Adipocyte (in vitro differentiated cells): ENCODE data around the gene TMEM120B.

Experiments used
- DNase-seq: peaks from one replicate; pipeline ENCODE4 v3.0.0-alpha.2; 2015; ENCODE audit warnings: low read depth
- H3K27me3 ChIP-seq: replicated peaks from 2 replicates; pipeline ENCODE4 v1.7.0; 2013; ENCODE audit warnings: mild to moderate bottlenecking, low read length, moderate library complexity; ENCODE audit not compliant: control insufficient read depth, insufficient read depth
- H3K36me3 ChIP-seq: 2 replicates; pipeline ENCODE4 v1.7.0; 2013; ENCODE audit warnings: low read length, mild to moderate bottlenecking, moderate library complexity; ENCODE audit not compliant: control insufficient read depth, insufficient read depth, severe bottlenecking
- H3K4me1 ChIP-seq: 2 replicates; pipeline ENCODE4 v1.7.0; 2013; ENCODE audit warnings: mild to moderate bottlenecking, low read length, moderate library complexity; ENCODE audit not compliant: control insufficient read depth, insufficient read depth
- H3K4me3 ChIP-seq: 2 replicates; pipeline ENCODE4 v1.7.0; 2013; ENCODE audit warnings: mild to moderate bottlenecking, low read length, moderate library complexity
- H3K9ac ChIP-seq: 2 replicates; pipeline ENCODE4 v1.7.0; 2013; ENCODE audit warnings: mild to moderate bottlenecking, low read length, moderate library complexity
- H3K9me3 ChIP-seq: 2 replicates; pipeline ENCODE4 v1.7.0; 2013; ENCODE audit warnings: mild to moderate bottlenecking, low read length, moderate library complexity; ENCODE audit not compliant: control insufficient read depth

Gene TMEM120B

DNA sequence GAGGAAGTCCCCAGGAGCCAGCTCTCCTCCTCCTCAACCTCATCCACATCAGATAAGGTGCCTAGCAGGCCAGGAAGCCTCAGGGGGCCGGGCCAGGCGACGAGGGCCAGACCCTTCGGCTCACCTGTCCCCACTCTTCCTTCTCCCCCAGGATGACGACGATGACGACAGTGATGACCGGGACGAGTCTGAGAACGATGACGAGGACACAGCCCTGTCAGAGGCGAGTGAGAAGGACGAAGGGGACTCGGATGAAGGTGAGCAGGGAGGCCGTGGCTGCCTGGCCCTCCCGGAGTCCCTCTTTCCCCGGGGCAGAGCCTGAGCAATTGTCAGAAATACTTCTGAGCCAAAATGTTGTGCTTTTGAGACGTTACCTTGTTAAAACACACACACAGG lies 105.1 kb downstream of the TMEM120B start:
- Histone ChIP-seq H3K4me1 (peaks cover 12% of the 10 kb centered on the region), H3K4me3 (no peak overlapping the region), H3K36me3 (peaks cover 69% of the 10 kb centered on the region), H3K9me3 (no peaks in the 10 kb centered on the region), H3K27me3 (no peaks in the 10 kb centered on the region), H3K9ac (no peak overlapping the region)
- no peak for DNase-seq

DNA sequence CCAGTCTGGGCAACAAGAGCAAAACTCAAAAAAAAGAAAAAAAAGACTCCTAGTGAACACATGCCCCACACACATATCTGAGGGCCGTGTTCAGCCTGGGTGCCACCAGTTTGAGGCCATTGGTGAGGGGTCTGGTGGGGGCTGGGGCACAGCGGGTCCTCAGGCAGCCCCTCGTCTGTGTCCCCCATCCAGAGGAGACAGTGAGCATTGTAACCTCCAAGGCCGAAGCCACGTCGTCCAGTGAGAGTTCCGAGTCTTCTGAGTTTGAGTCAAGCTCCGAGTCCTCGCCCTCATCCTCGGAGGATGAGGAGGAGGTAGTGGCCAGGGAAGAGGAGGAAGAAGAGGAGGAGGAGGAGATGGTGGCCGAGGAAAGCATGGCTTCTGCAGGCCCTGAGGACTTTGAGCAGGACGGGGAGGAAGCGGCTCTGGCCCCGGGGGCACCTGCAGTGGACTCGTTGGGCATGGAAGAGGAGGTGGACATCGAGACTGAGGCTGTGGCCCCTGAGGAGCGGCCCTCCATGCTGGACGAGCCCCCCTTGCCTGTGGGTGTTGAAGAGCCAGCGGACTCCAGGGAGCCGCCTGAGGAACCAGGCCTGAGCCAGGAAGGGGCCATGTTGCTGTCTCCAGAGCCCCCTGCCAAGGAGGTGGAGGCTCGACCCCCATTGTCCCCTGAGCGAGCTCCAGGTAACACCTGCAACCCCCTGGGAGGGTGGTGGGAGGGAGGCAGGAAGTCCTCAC lies 106.8 kb downstream of the TMEM120B start:
- H3K36me3 ChIP-seq = peaks cover 80% of the 10 kb centered on the region
- no peak for DNase-seq
- H3K9ac ChIP-seq = no peak overlapping the region

DNA sequence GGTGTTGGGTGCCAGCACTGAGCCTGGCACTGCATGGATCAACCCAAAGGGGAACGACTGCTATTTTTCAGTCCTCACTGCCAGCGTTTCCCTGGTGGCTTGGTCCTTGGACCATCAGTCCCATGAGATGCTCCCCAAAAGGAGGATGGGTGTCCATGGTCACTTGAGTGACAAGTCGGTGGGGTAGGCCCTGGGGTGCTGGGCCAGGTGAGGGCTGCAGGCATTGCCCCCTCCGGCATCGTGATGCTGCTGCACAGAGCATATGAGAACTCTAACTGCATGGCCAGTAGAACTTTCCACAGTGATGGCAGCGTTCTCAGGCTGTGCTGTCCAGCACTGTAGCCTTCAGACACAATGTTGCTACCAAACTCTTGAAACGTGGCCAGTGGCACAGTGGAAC lies 107.5 kb downstream of the TMEM120B start:
- H3K27me3 ChIP-seq = no peaks in the 10 kb centered on the region
- H3K4me1 ChIP-seq = no peaks in the 10 kb centered on the region
- no peaks in the 10 kb centered on the region for H3K9me3 ChIP-seq
- no peak overlapping the region for H3K4me3 ChIP-seq
- no peak for DNase-seq
- H3K9ac ChIP-seq = no peak overlapping the region
- peaks cover 74% of the 10 kb centered on the region for H3K36me3 ChIP-seq

More for the DNA sequence above, 106.8 kb downstream of the TMEM120B start:
- Histone ChIP-seq H3K4me3 (no peak overlapping the region), H3K9me3 (no peaks in the 10 kb centered on the region), H3K4me1 (no peaks in the 10 kb centered on the region), H3K27me3 (no peaks in the 10 kb centered on the region)

DNA sequence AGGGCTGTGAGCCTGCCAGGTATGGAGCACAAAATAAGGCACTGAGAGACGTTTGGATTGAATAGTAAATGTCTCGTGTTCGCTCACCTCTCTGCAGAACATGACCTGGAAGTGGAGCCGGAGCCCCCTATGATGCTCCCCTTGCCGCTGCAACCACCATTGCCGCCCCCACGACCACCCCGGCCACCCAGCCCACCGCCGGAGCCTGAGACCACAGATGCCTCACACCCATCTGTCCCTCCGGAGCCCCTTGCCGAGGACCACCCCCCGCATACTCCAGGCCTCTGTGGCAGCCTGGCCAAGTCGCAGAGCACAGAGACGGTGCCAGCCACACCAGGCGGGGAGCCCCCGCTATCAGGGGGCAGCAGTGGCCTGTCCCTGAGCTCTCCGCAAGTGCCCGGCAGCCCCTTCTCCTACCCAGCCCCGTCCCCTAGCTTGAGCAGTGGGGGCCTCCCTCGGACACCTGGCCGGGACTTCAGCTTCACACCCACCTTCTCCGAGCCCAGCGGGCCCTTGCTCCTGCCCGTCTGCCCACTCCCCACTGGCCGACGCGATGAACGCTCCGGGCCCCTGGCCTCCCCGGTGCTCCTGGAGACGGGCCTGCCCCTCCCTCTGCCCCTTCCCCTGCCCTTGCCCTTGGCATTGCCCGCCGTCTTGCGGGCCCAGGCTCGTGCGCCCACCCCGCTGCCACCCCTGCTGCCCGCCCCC lies 110.0 kb downstream of the TMEM120B start:
- no peak overlapping the region for H3K9ac ChIP-seq
- H3K36me3 ChIP-seq = peaks cover 55% of the 10 kb centered on the region
- H3K4me3 ChIP-seq = no peak overlapping the region
- no peaks in the 10 kb centered on the region for H3K9me3 ChIP-seq
- no peaks in the 10 kb centered on the region for H3K27me3 ChIP-seq
- no peaks in the 10 kb centered on the region for H3K4me1 ChIP-seq
- DNase-seq = no peak

DNA sequence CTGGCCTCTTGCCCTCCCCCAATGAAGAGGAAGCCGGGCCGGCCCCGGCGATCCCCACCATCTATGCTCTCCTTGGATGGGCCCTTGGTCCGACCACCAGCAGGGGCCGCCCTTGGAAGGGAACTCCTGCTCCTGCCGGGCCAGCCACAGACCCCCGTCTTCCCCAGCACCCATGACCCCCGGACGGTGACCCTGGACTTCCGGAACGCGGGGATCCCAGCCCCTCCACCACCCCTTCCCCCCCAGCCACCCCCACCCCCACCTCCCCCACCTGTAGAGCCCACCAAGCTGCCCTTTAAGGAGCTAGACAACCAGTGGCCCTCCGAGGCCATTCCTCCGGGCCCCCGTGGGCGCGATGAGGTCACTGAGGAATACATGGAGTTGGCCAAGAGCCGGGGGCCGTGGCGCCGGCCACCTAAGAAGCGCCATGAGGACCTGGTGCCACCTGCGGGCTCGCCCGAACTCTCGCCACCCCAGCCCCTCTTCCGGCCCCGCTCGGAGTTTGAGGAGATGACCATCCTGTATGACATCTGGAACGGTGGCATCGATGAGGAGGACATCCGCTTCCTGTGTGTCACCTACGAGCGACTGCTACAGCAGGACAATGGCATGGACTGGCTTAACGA lies 110.7 kb downstream of the TMEM120B start:
- no peak for DNase-seq
- Histone ChIP-seq H3K36me3 (peaks cover 55% of the 10 kb centered on the region), H3K4me3 (no peak overlapping the region), H3K27me3 (no peaks in the 10 kb centered on the region), H3K9me3 (no peaks in the 10 kb centered on the region), H3K9ac (no peak overlapping the region), H3K4me1 (no peaks in the 10 kb centered on the region)

DNA sequence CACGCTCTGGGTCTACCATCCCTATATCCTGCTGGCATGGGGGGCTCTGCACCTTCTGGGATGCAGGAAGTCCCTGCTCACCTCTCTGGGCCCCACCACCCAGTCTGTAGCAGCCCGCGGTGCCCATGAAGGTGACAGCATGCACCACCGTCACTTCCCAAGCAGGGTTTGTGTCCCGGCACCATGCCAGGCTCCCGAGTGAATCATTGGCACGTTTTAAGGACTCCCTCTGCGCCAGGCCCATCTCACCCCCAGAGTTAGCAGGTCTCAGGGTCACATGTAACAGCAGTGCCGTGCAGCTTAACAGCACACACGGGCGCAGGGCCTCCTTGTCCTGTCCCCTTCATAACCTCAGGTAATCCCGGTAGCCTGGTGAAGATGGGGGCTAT lies 111.2 kb downstream of the TMEM120B start:
- peaks cover 59% of the 10 kb centered on the region for H3K36me3 ChIP-seq

DNA sequence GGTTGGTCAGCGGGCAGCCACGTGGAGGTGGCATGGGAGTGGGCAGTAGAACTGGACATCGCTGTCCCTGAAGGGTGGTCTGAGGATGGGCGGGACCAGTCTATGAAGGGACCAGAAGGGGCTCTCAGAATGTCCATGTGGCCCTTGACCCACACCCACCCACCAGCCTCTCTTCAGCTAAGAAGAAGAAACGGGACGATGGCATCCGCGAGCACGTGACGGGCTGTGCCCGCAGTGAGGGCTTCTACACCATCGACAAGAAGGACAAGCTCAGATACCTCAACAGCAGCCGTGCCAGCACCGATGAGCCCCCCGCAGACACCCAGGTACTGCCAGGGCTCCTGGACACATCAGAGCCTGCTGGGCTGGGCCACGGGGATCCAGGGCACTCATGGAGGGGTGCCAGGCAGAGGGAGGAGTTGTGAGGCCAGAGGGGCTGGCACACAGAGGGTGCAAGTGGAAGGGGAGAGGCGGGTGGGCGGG lies 112.5 kb downstream of the TMEM120B start:
- DNase-seq = no peak
- H3K36me3 ChIP-seq = peaks cover 58% of the 10 kb centered on the region
- no peaks in the 10 kb centered on the region for H3K4me1 ChIP-seq
- H3K4me3 ChIP-seq = no peak overlapping the region
- H3K9me3 ChIP-seq = no peaks in the 10 kb centered on the region
- H3K27me3 ChIP-seq = no peaks in the 10 kb centered on the region
- H3K9ac ChIP-seq = no peak overlapping the region

More for the DNA sequence above, 111.2 kb downstream of the TMEM120B start:
- no peak overlapping the region for H3K4me3 ChIP-seq
- no peak for DNase-seq
- no peaks in the 10 kb centered on the region for H3K4me1 ChIP-seq
- no peak overlapping the region for H3K9ac ChIP-seq
- no peaks in the 10 kb centered on the region for H3K9me3 ChIP-seq
- no peaks in the 10 kb centered on the region for H3K27me3 ChIP-seq

DNA sequence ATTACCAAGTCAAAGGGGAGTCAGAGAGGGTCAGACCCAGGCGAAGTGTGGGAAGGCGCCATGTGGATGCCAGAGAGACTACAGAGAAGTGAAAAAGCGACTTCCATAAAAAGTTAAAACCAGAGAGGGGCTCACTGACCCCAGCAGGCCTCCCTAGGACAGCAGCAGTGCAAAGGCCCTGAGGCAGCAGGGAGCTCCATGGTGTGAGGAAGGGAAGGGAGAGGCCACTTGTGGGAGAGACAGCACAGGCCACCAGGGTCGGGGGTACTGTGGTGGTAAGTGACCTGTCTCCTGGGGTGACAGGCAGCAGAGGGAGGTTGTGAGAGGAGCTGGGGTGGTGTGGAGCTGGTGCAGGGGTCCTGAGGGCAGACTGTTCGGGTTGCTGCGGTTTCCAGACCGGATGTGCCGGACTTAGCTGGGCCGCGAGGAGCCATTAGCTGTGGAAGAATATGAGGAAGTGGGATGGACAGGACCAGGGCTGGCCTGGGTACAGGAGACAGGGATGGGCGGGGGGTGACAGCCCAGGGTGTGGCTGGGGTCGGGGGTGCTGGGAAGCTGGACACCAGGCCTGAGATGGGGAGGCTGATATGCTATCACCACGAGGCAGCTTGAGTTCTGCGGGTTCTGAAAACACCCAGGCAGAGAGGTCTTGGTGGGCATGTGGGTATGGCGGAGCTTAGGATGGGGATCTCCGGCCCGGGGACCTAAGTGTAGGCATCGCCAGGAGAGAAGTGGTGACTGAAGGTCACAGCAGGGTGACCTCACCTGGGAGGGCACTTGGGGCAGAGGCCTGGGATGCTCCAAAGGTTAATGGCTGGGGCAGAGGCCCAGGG lies 114.0 kb downstream of the TMEM120B start:
- H3K36me3 ChIP-seq = peaks cover 60% of the 10 kb centered on the region

DNA sequence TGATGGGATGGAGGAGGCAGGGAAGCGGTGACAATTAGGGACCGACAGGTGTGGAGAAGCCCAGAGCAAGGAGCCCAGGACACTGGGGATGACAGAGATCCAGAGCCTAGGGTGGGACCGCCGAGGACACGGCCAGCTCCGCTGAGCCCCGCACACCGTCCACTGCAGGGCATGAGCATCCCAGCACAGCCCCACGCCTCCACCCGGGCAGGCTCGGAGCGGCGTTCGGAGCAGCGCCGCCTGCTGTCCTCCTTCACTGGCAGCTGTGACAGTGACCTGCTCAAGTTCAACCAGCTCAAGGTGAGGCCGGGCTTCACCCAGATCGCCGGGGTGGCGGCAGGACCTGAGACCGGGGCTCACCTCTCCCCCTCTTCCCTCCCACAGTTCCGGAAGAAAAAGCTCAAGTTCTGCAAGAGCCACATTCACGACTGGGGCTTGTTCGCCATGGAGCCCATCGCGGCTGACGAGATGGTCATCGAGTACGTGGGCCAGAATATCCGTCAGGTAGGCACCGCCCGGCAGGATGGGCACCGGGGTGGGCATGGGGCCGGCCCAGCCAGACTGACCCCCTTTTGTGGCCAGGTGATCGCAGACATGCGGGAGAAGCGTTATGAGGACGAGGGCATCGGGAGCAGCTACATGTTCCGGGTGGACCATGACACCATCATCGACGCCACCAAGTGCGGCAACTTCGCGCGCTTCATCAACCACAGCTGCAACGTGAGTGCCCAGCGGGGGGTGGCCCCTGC lies 115.0 kb downstream of the TMEM120B start:
- Histone ChIP-seq H3K36me3 (peaks cover 61% of the 10 kb centered on the region), H3K9ac (no peak overlapping the region), H3K9me3 (no peaks in the 10 kb centered on the region), H3K4me1 (no peaks in the 10 kb centered on the region), H3K27me3 (no peaks in the 10 kb centered on the region), H3K4me3 (no peak overlapping the region)
- DNase-seq = no peak

More for the DNA sequence above, 114.0 kb downstream of the TMEM120B start:
- H3K9me3 ChIP-seq = no peaks in the 10 kb centered on the region
- H3K9ac ChIP-seq = no peak overlapping the region
- H3K4me1 ChIP-seq = no peaks in the 10 kb centered on the region
- no peak for DNase-seq
- no peaks in the 10 kb centered on the region for H3K27me3 ChIP-seq
- no peak overlapping the region for H3K4me3 ChIP-seq

DNA sequence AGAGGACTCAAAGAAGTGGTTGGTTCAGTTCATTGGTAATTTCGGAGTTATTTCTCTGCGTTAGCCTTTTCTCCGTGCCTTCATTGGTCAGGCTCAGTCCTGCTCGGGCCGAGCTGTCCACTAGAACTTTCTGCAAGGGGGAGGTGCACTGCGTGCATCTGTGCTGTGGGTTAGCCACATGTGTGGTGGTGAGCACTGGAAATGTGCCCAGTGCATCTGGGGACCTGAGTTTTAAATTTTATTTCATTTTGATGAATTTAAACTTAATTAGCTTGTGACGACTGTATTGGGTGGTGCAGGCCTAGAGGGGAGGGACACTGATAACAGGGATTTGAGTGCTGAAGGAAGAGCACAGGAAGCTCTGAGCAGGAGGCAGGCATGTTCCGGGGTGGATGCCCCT lies 115.8 kb downstream of the TMEM120B start:
- Histone ChIP-seq H3K4me3 (no peak overlapping the region), H3K9ac (no peak overlapping the region), H3K36me3 (peaks cover 58% of the 10 kb centered on the region), H3K27me3 (no peaks in the 10 kb centered on the region), H3K4me1 (no peaks in the 10 kb centered on the region), H3K9me3 (no peaks in the 10 kb centered on the region)
- DNase-seq = no peak
